Measurements from ENCODE around the gene RIOX2. TPM values are rescaled to one million over a fixed set of nuclear protein-coding genes. Genes with fewer than 3 reads are reported as not detected.

RIOX2 gene
- total and polyA plus RNA-seq, 2 of the 13 experiments (the other 11 are each of a cell fraction or from before 2014, with no cell fraction given) = 19.9 to 43.3 TPM

GRCh38 chr3:97994328-97994945 is 22.2 kb upstream of the RIOX2 start (continued):
- TF ChIP-seq ATF4 (CRISPR knock-in tag; IDR thresholded peaks at IDR 0.05) (no peak), ZNF484 (CRISPR knock-in tag; IDR thresholded peaks at IDR 0.05; ENCODE audit: borderline replicate concordance, low read depth) (no peak), PAF1 (CRISPR knock-in tag; IDR thresholded peaks at IDR 0.05) (no peak), UBTF (CRISPR knock-in tag; IDR thresholded peaks at IDR 0.05) (no peak), KDM5B (CRISPR knock-in tag; IDR thresholded peaks at IDR 0.05; ENCODE audit: borderline replicate concordance) (no peak), TBP (CRISPR knock-in tag; IDR thresholded peaks at IDR 0.05) (no peak), IKZF4 (CRISPR knock-in tag; IDR thresholded peaks at IDR 0.05; ENCODE audit: borderline replicate concordance, low read depth, not compliant biosample characterization) (no peak), SIX4 (CRISPR knock-in tag; IDR thresholded peaks at IDR 0.05) (no peak), ZSCAN21 (CRISPR knock-in tag; IDR thresholded peaks at IDR 0.05; ENCODE audit: borderline replicate concordance) (no peak), RFX1 (IDR thresholded peaks at IDR 0.05) (no peak), ZMYM4 (CRISPR knock-in tag; IDR thresholded peaks at IDR 0.05) (peak; percentile 41; the same call in 1 of the 2 replicates), ZNF792 (CRISPR knock-in tag; IDR thresholded peaks at IDR 0.05) (no peak)
- TF ChIP-seq, protein P1, sequence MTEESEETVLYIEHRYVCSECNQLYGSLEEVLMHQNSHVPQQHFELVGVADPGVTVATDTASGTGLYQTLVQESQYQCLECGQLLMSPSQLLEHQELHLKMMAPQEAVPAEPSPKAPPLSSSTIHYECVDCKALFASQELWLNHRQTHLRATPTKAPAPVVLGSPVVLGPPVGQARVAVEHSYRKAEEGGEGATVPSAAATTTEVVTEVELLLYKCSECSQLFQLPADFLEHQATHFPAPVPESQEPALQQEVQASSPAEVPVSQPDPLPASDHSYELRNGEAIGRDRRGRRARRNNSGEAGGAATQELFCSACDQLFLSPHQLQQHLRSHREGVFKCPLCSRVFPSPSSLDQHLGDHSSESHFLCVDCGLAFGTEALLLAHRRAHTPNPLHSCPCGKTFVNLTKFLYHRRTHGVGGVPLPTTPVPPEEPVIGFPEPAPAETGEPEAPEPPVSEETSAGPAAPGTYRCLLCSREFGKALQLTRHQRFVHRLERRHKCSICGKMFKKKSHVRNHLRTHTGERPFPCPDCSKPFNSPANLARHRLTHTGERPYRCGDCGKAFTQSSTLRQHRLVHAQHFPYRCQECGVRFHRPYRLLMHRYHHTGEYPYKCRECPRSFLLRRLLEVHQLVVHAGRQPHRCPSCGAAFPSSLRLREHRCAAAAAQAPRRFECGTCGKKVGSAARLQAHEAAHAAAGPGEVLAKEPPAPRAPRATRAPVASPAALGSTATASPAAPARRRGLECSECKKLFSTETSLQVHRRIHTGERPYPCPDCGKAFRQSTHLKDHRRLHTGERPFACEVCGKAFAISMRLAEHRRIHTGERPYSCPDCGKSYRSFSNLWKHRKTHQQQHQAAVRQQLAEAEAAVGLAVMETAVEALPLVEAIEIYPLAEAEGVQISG (CRISPR knock-in tag; IDR thresholded peaks at IDR 0.05) = no peak
- TF ChIP-seq, protein P2, sequence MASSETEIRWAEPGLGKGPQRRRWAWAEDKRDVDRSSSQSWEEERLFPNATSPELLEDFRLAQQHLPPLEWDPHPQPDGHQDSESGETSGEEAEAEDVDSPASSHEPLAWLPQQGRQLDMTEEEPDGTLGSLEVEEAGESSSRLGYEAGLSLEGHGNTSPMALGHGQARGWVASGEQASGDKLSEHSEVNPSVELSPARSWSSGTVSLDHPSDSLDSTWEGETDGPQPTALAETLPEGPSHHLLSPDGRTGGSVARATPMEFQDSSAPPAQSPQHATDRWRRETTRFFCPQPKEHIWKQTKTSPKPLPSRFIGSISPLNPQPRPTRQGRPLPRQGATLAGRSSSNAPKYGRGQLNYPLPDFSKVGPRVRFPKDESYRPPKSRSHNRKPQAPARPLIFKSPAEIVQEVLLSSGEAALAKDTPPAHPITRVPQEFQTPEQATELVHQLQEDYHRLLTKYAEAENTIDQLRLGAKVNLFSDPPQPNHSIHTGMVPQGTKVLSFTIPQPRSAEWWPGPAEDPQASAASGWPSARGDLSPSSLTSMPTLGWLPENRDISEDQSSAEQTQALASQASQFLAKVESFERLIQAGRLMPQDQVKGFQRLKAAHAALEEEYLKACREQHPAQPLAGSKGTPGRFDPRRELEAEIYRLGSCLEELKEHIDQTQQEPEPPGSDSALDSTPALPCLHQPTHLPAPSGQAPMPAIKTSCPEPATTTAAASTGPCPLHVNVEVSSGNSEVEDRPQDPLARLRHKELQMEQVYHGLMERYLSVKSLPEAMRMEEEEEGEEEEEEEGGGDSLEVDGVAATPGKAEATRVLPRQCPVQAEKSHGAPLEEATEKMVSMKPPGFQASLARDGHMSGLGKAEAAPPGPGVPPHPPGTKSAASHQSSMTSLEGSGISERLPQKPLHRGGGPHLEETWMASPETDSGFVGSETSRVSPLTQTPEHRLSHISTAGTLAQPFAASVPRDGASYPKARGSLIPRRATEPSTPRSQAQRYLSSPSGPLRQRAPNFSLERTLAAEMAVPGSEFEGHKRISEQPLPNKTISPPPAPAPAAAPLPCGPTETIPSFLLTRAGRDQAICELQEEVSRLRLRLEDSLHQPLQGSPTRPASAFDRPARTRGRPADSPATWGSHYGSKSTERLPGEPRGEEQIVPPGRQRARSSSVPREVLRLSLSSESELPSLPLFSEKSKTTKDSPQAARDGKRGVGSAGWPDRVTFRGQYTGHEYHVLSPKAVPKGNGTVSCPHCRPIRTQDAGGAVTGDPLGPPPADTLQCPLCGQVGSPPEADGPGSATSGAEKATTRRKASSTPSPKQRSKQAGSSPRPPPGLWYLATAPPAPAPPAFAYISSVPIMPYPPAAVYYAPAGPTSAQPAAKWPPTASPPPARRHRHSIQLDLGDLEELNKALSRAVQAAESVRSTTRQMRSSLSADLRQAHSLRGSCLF (CRISPR knock-in tag; IDR thresholded peaks at IDR 0.05; ENCODE audit: borderline replicate concordance) = no peak
- TF ChIP-seq, protein P3, sequence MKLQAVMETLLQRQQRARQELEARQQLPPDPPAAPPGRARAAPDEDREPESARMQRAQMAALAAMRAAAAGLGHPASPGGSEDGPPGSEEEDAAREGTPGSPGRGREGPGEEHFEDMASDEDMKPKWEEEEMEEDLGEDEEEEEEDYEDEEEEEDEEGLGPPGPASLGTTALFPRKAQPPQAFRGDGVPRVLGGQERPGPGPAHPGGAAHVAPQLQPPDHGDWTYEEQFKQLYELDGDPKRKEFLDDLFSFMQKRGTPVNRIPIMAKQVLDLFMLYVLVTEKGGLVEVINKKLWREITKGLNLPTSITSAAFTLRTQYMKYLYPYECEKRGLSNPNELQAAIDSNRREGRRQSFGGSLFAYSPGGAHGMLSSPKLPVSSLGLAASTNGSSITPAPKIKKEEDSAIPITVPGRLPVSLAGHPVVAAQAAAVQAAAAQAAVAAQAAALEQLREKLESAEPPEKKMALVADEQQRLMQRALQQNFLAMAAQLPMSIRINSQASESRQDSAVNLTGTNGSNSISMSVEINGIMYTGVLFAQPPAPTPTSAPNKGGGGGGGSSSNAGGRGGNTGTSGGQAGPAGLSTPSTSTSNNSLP (IDR thresholded peaks at IDR 0.05; ENCODE audit: low read depth, low read length) = peak; percentile 74; the same call in 1 of the 2 replicates

Data from HepG2 (cell line).